Caco-2 (cell line): ENCODE measurements around the gene CRYGB. TPM values are rescaled to one million over a fixed set of nuclear protein-coding genes. Genes with fewer than 3 reads are reported as not detected.
"Not testable (repeated sequence)": the region's sequence is repeated elsewhere in the genome, so short reads cannot be mapped to it uniquely, and the experiment has no call there.

Source experiments
- BruUV-seq: library from RNA; stranded (reverse); fragments of 400-500 nt; replicated peaks from 2 replicates; lab custom pipeline; 2021; lab: Mats Ljungman, UMichigan
- CTCF ChIA-PET: fragments of 300-600 bp; sonication (Branson Sonifier 250); formaldehyde crosslinking; loops from one replicate; lab custom pipeline; 2022; ENCODE audit warnings: antibody characterized with exemption; lab: Charles Lee
- POLR2A ChIA-PET: fragments of 300-600 bp; sonication (Branson Sonifier 250); formaldehyde crosslinking; loops from one replicate; lab custom pipeline; 2022; ENCODE audit warnings: antibody characterized with exemption; lab: Charles Lee
- DNase-seq, 2 experiments: peaks; one replicate each; pipeline versions ENCODE4 v3.0.0 to v3.0.0-alpha.2; 2020 to 2022
- H3K27me3 ChIP-seq: replicated peaks from 2 replicates; pipeline ENCODE4 v1.6.0; 2011; ENCODE audit warnings: low read length; ENCODE audit not compliant: control insufficient read depth, insufficient read depth
- H3K36me3 ChIP-seq: 2 replicates; pipeline ENCODE4 v1.5.1; 2011; ENCODE audit warnings: low read length; ENCODE audit not compliant: control insufficient read depth, insufficient read depth
- H3K4me1 ChIP-seq: fragments of 250-450 bp; sonication (Bioruptor Pico); 2 replicates; pipeline ENCODE4 v1.5.1; 2020; ENCODE audit warnings: mild to moderate bottlenecking
- H3K4me3 ChIP-seq: 2 replicates; pipeline ENCODE4 v1.5.1; 2011; ENCODE audit warnings: low read depth, mild to moderate bottlenecking, control low read depth, low read length
- H3K9me3 ChIP-seq: fragments of 250-450 bp; sonication (Bioruptor Pico); 2 replicates; pipeline ENCODE4 v1.5.1; 2020; ENCODE audit warnings: mild to moderate bottlenecking, moderate library complexity
- H3K27ac Mint-ChIP-seq: one replicate; pipeline ENCODE4 v1.8.0; 2022; ENCODE audit warnings: mixed read lengths; ENCODE audit not compliant: unreplicated experiment
- H3K27me3 Mint-ChIP-seq: one replicate; pipeline ENCODE4 v1.8.0; 2022; ENCODE audit warnings: mixed read lengths; ENCODE audit not compliant: insufficient read depth, unreplicated experiment
- H3K36me3 Mint-ChIP-seq: one replicate; pipeline ENCODE4 v1.8.0; 2022; ENCODE audit warnings: mild to moderate bottlenecking, mixed read lengths; ENCODE audit not compliant: insufficient read depth, unreplicated experiment
- H3K4me1 Mint-ChIP-seq: one replicate; pipeline ENCODE4 v1.8.0; 2022; ENCODE audit warnings: low read depth, mixed read lengths; ENCODE audit not compliant: unreplicated experiment
- H3K4me3 Mint-ChIP-seq: one replicate; pipeline ENCODE4 v1.8.0; 2022; ENCODE audit warnings: mild to moderate bottlenecking, moderate library complexity, mixed read lengths; ENCODE audit not compliant: unreplicated experiment
- H3K9me3 Mint-ChIP-seq: one replicate; pipeline ENCODE4 v1.8.0; 2022; ENCODE audit warnings: mixed read lengths; ENCODE audit not compliant: unreplicated experiment
- intact Hi-C: fragments of 100-400 bp; cut with micrococcal nuclease; formaldehyde crosslinking; loops from one replicate; pipeline ENCODE4 v1.10.0; 2022; ENCODE audit not compliant: unreplicated experiment
- total RNA-seq: library from RNA; stranded (reverse); gene quantifications from 2 replicates; pipeline ENCODE4 v1.2.3, GENCODE V29; 2022
- TF ChIP-seq, protein P1 (sequence below), 2 experiments: fragments of 200-600 bp in 1 of 2; IDR thresholded peaks; 1 replicate in 1 of 2; 2 replicates in 1 of 2; pipeline versions ENCODE4 v1.5.1 to v1.8.0; 2011 to 2022; ENCODE audit warnings: antibody characterized with exemption in 1 of 2, control low read depth in 1 of 2, inconsistent platforms in 1 of 2, low read depth in 1 of 2, low read length in 1 of 2, mild to moderate bottlenecking in 1 of 2, moderate library complexity in 1 of 2; ENCODE audit not compliant: insufficient read depth in 1 of 2, severe bottlenecking in 1 of 2, unreplicated experiment in 1 of 2

The CRYGB gene
- total RNA-seq, 1 experiment from 2014 or later, result not detected

GRCh38 chr2:208142925-208143799, 2.8 kb downstream of the CRYGB start:
- Mint-ChIP-seq H3K27ac (no peak overlapping the region), H3K4me1 (peaks cover 15% of the 10 kb centered on the region), H3K4me3 (no peak overlapping the region), H3K9me3 (peaks cover 2% of the 10 kb centered on the region), H3K36me3 (no peaks in the 10 kb centered on the region), H3K27me3 (no peaks in the 10 kb centered on the region)
- BruUV-seq, result no TSS peak
- POLR2A ChIA-PET, result interaction anchor here (0.8 kb wide), 1 partner anchor 41 kb away, joined by 3 read pairs; no protein-coding TSS in a partner anchor
- Histone ChIP-seq H3K4me3 (no peak overlapping the region), H3K27me3 (no peaks in the 10 kb centered on the region), H3K4me1 (peaks cover 6% of the 10 kb centered on the region), H3K36me3 (no peaks in the 10 kb centered on the region), H3K9me3 (peaks cover under 1% of the 10 kb centered on the region; the same call in 1 of the 2 replicates)
- TF ChIP-seq, protein P1, sequence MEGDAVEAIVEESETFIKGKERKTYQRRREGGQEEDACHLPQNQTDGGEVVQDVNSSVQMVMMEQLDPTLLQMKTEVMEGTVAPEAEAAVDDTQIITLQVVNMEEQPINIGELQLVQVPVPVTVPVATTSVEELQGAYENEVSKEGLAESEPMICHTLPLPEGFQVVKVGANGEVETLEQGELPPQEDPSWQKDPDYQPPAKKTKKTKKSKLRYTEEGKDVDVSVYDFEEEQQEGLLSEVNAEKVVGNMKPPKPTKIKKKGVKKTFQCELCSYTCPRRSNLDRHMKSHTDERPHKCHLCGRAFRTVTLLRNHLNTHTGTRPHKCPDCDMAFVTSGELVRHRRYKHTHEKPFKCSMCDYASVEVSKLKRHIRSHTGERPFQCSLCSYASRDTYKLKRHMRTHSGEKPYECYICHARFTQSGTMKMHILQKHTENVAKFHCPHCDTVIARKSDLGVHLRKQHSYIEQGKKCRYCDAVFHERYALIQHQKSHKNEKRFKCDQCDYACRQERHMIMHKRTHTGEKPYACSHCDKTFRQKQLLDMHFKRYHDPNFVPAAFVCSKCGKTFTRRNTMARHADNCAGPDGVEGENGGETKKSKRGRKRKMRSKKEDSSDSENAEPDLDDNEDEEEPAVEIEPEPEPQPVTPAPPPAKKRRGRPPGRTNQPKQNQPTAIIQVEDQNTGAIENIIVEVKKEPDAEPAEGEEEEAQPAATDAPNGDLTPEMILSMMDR (IDR thresholded peaks at IDR 0.05; ENCODE audit: insufficient read depth in 1 of 2, low read depth in 1 of 2, low read length in 1 of 2, severe bottlenecking in 1 of 2, unreplicated experiment in 1 of 2), result no peak
- no peak for DNase-seq
- CTCF ChIA-PET, result interaction anchor here (1.3 kb wide), 1 partner anchor 32 kb away, joined by 4 read pairs; no protein-coding TSS in a partner anchor
- intact Hi-C loops, result loop anchor here (2.0 kb wide), 1 partner anchor 24 kb away; no protein-coding TSS in a partner anchor

GRCh38 chr2:208142240-208142924, 3.6 kb downstream of the CRYGB start:
- Histone ChIP-seq H3K4me1 (peaks cover 6% of the 10 kb centered on the region), H3K4me3 (no peak overlapping the region), H3K36me3 (no peaks in the 10 kb centered on the region), H3K27me3 (no peaks in the 10 kb centered on the region), H3K9me3 (peaks cover 5% of the 10 kb centered on the region; the same call in 1 of the 2 replicates)
- Mint-ChIP-seq H3K4me3 (no peak overlapping the region), H3K9me3 (peaks cover 10% of the 10 kb centered on the region), H3K4me1 (peaks cover 11% of the 10 kb centered on the region), H3K27ac (no peak overlapping the region), H3K27me3 (no peaks in the 10 kb centered on the region), H3K36me3 (no peaks in the 10 kb centered on the region)
- intact Hi-C loops, result loop anchor here (2.0 kb wide), 1 partner anchor 24 kb away; no protein-coding TSS in a partner anchor
- POLR2A ChIA-PET, result interaction anchor here (0.8 kb wide), 1 partner anchor 42 kb away, joined by 3 read pairs; no protein-coding TSS in a partner anchor
- BruUV-seq, result no TSS peak
- CTCF ChIA-PET, result interaction anchor here (1.3 kb wide), 1 partner anchor 33 kb away, joined by 4 read pairs; no protein-coding TSS in a partner anchor
- DNase-seq, result no peak
- TF ChIP-seq, protein P1 (IDR thresholded peaks at IDR 0.05; ENCODE audit: insufficient read depth in 1 of 2, low read depth in 1 of 2, low read length in 1 of 2, severe bottlenecking in 1 of 2, unreplicated experiment in 1 of 2), result no peak

- no peaks in the 10 kb centered on the region for H3K27me3 Mint-ChIP-seq
- H3K36me3 ChIP-seq, result no peaks in the 10 kb centered on the region
- ChIA-PET CTCF (no interaction called here), POLR2A (no interaction called here)
- intact Hi-C loops, result no loop called here
- DNase-seq, result no peak
- H3K36me3 Mint-ChIP-seq, result no peaks in the 10 kb centered on the region
- H3K4me3 Mint-ChIP-seq, result no peak overlapping the region
- H3K4me3 ChIP-seq, result no peak overlapping the region
- H3K27ac Mint-ChIP-seq, result no peak overlapping the region
- TF ChIP-seq, protein P1 (IDR thresholded peaks at IDR 0.05; ENCODE audit: insufficient read depth in 1 of 2, low read depth in 1 of 2, low read length in 1 of 2, severe bottlenecking in 1 of 2, unreplicated experiment in 1 of 2), result no peak
- H3K9me3 Mint-ChIP-seq, result peaks cover 12% of the 10 kb centered on the region
- no peaks in the 10 kb centered on the region for H3K27me3 ChIP-seq
- H3K4me1 ChIP-seq, result peaks cover 30% of the 10 kb centered on the region
- peaks cover 5% of the 10 kb centered on the region; the same call in 1 of the 2 replicates for H3K9me3 ChIP-seq
- H3K4me1 Mint-ChIP-seq, result peaks cover 24% of the 10 kb centered on the region
- BruUV-seq, result no TSS peak
Measured at GRCh38 chr2:208139447-208139846, 6.5 kb downstream of the CRYGB start.

DNA sequence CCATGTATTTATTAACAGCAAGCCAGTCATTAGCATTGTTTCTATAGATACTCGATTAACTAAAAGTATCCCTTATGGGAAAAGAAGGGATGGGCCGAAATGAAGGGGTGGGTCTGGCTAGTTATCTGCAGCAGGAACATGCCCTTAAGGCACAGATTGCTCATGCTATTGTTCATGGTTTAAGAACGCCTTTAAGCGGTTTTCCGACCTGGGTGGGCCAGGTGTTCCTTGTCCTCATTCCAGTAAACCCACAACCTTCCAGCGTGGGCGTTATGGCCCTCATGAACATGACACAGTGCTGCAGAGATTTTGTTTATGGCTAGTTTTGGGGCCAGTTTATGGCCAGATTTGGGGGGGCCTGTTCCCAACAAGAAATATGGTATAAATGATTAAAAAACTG, 7.6 kb downstream of the CRYGB start:
- H3K27me3 Mint-ChIP-seq, CTCF ChIA-PET, H3K4me3 ChIP-seq, H3K9me3 ChIP-seq, H3K36me3 Mint-ChIP-seq, intact Hi-C loops, H3K27me3 ChIP-seq, DNase-seq, POLR2A ChIA-PET, BruUV-seq, H3K36me3 ChIP-seq, H3K27ac Mint-ChIP-seq, H3K4me3 Mint-ChIP-seq: not testable (repeated sequence)
- peaks cover 31% of the 10 kb centered on the region for H3K4me1 ChIP-seq
- H3K9me3 Mint-ChIP-seq, result peaks cover 12% of the 10 kb centered on the region
- H3K4me1 Mint-ChIP-seq, result peaks cover 22% of the 10 kb centered on the region
